Activated T-cell treated with anti-CD3 and anti-CD28 coated beads, Interleukin-2, amount 50 U/mL, for 72 hours (primary cell): ENCODE measurements around the gene PYHIN1. TPM values are rescaled to one million over a fixed set of nuclear protein-coding genes. Genes with fewer than 3 reads are reported as not detected.

Experiments used
- ATAC-seq, 2 donors: fragments of 150-1000 bp; cut with Tn5 transposase; replicated peaks in 1 of 2; 2 replicates each; pipeline ENCODE4 v1.10.0; 2021; ENCODE audit warnings: moderate library complexity in 2 of 2, mild to moderate bottlenecking in 1 of 2
- DNase-seq, 2 donors: peaks; one replicate each; pipeline ENCODE4 v3.0.0; 2021 to 2022; ENCODE audit warnings: mixed read lengths in 1 of 2
- H3K27ac Mint-ChIP-seq: one replicate; pipeline ENCODE4 v1.8.0; 2022; ENCODE audit warnings: mild to moderate bottlenecking, moderate library complexity, mixed read lengths
- H3K27me3 Mint-ChIP-seq: one replicate; pipeline ENCODE4 v1.8.0; 2022; ENCODE audit warnings: low read depth, mixed read lengths
- H3K36me3 Mint-ChIP-seq, 2 donors: one replicate each; pipeline ENCODE4 v1.8.0; 2022; ENCODE audit warnings: mixed read lengths in 2 of 2, mild to moderate bottlenecking in 1 of 2; ENCODE audit not compliant: insufficient read depth in 2 of 2
- H3K4me1 Mint-ChIP-seq: one replicate; pipeline ENCODE4 v1.8.0; 2022; ENCODE audit warnings: low read depth, mixed read lengths
- H3K4me3 Mint-ChIP-seq, 2 donors: one replicate each; pipeline ENCODE4 v1.8.0; 2022; ENCODE audit warnings: mild to moderate bottlenecking in 2 of 2, mixed read lengths in 2 of 2, moderate library complexity in 2 of 2
- H3K9me3 Mint-ChIP-seq, 2 donors: one replicate each; pipeline ENCODE4 v1.8.0; 2022; ENCODE audit warnings: mixed read lengths in 2 of 2
- total RNA-seq, 2 donors: library from RNA; stranded (reverse); gene quantifications; one replicate each; pipeline ENCODE4 v1.2.3, GENCODE V29; 2022

Gene PYHIN1
- total RNA-seq: 10 to 100 TPM; 11.5 to 23.0 TPM

GRCh38 chr1:158931055-158931737 lies at the start of gene PYHIN1:
PYHIN1 (plus strand) TSS chr1:158931552; CDS start chr1:158936911, 5,359 bp downstream.
- Mint-ChIP-seq H3K27ac (peak within 1 kb of the TSS; percentile 87), H3K36me3 (peaks cover 7 to 10% of the 10 kb centered on the region in 2 donors), H3K4me3 (peak within 1 kb of the TSS; percentile 77 to 89), H3K4me1 (peaks cover 32% of the 10 kb centered on the region), H3K9me3 (peaks cover 3 to 7% of the 10 kb centered on the region in 2 donors), H3K27me3 (peaks cover 7% of the 10 kb centered on the region)
- DNase-seq: peak in 1 of 2 donors; percentile 21
- peak; percentile 64 to 79 for ATAC-seq

- H3K27ac Mint-ChIP-seq: no peak overlapping the region
- H3K9me3 Mint-ChIP-seq: peaks cover 0 to 4% of the 10 kb centered on the region in 2 donors
- no peak overlapping the region for H3K4me3 Mint-ChIP-seq
- no peaks in the 10 kb centered on the region for H3K4me1 Mint-ChIP-seq
- no peak for ATAC-seq
- peaks cover 2 to 5% of the 10 kb centered on the region in 2 donors for H3K36me3 Mint-ChIP-seq
- no peaks in the 10 kb centered on the region for H3K27me3 Mint-ChIP-seq
- no peak for DNase-seq
These were observed 37.7 kb upstream of the PYHIN1 start for GRCh38 chr1:158893654-158894053.

GRCh38 chr1:158898722-158899121 lies 32.6 kb upstream of the PYHIN1 start:
- Mint-ChIP-seq H3K27ac (no peak overlapping the region), H3K9me3 (peaks cover 0 to under 1% of the 10 kb centered on the region in 2 donors), H3K4me1 (peaks cover 5% of the 10 kb centered on the region), H3K36me3 (peaks cover 2 to 4% of the 10 kb centered on the region in 2 donors), H3K27me3 (peaks cover 18% of the 10 kb centered on the region), H3K4me3 (no peak overlapping the region)
- ATAC-seq: no peak
- DNase-seq: no peak

GRCh38 chr1:158901623-158902022 lies 29.7 kb upstream of the PYHIN1 start:
- H3K27ac Mint-ChIP-seq: no peak overlapping the region
- peaks cover 33% of the 10 kb centered on the region for H3K27me3 Mint-ChIP-seq
- peaks cover 5% of the 10 kb centered on the region for H3K4me1 Mint-ChIP-seq
- peaks cover 0 to 1% of the 10 kb centered on the region in 2 donors for H3K36me3 Mint-ChIP-seq
- ATAC-seq (peak in 1 of 2 donors; percentile 87), DNase-seq (no peak)
- H3K4me3 Mint-ChIP-seq: peak overlapping the region in 1 of 2 donors; percentile 21
- no peaks in the 10 kb centered on the region for H3K9me3 Mint-ChIP-seq

GRCh38 chr1:158916085-158916484 lies 15.3 kb upstream of the PYHIN1 start:
- Mint-ChIP-seq H3K27ac (no peak overlapping the region), H3K36me3 (peaks cover 14 to 17% of the 10 kb centered on the region in 2 donors), H3K9me3 (peaks cover 17 to 20% of the 10 kb centered on the region in 2 donors), H3K27me3 (peaks cover 19% of the 10 kb centered on the region), H3K4me1 (no peaks in the 10 kb centered on the region), H3K4me3 (no peak overlapping the region)
- DNase-seq (no peak), ATAC-seq (no peak)

- Mint-ChIP-seq H3K4me3 (peak overlapping the region in 1 of 2 donors; percentile 9), H3K27ac (peak overlapping the region; percentile 84), H3K27me3 (peaks cover 7% of the 10 kb centered on the region), H3K9me3 (peaks cover 9 to 11% of the 10 kb centered on the region in 2 donors), H3K36me3 (peaks cover 5 to 14% of the 10 kb centered on the region in 2 donors), H3K4me1 (peaks cover 14% of the 10 kb centered on the region)
- no peak for DNase-seq
- no peak for ATAC-seq
These were observed 6.7 kb upstream of the PYHIN1 start for GRCh38 chr1:158924677-158925076.

- peak; percentile 36 to 73 for ATAC-seq
- Mint-ChIP-seq H3K36me3 (peaks cover 8 to 10% of the 10 kb centered on the region in 2 donors), H3K27ac (peak overlapping the region; percentile 87), H3K9me3 (peaks cover 3 to 7% of the 10 kb centered on the region in 2 donors), H3K4me1 (peaks cover 32% of the 10 kb centered on the region), H3K27me3 (peaks cover 7% of the 10 kb centered on the region), H3K4me3 (peak overlapping the region; percentile 6 to 89)
- DNase-seq: peak; percentile 9 to 22
These were observed 848 bp upstream of the PYHIN1 start for GRCh38 chr1:158930504-158930903.

GRCh38 chr1:158932171-158932570 lies 819 bp downstream of the PYHIN1 start:
- peak overlapping the region; percentile 86 for H3K27ac Mint-ChIP-seq
- peaks cover 32% of the 10 kb centered on the region for H3K4me1 Mint-ChIP-seq
- DNase-seq (peak in 1 of 2 donors; percentile 6), ATAC-seq (peak; percentile 45 to 69)
- peaks cover 2 to 3% of the 10 kb centered on the region in 2 donors for H3K9me3 Mint-ChIP-seq
- H3K36me3 Mint-ChIP-seq: peaks cover 4 to 7% of the 10 kb centered on the region in 2 donors
- H3K27me3 Mint-ChIP-seq: peaks cover 3% of the 10 kb centered on the region
- peak overlapping the region; percentile 77 to 89 for H3K4me3 Mint-ChIP-seq

- no peaks in the 10 kb centered on the region for H3K9me3 Mint-ChIP-seq
- DNase-seq: no peak
- H3K4me1 Mint-ChIP-seq: peaks cover 32% of the 10 kb centered on the region
- H3K4me3 Mint-ChIP-seq: peak overlapping the region; percentile 63 to 92
- H3K36me3 Mint-ChIP-seq: peaks cover 4 to 7% of the 10 kb centered on the region in 2 donors
- peak overlapping the region; percentile 94 for H3K27ac Mint-ChIP-seq
- ATAC-seq: peak; percentile 56 to 58
- no peaks in the 10 kb centered on the region for H3K27me3 Mint-ChIP-seq
These were observed 2.3 kb downstream of the PYHIN1 start for GRCh38 chr1:158933621-158934020.

GRCh38 chr1:158939180-158939579 lies 7.8 kb downstream of the PYHIN1 start:
- no peak for ATAC-seq
- Mint-ChIP-seq H3K27ac (no peak overlapping the region), H3K9me3 (no peaks in the 10 kb centered on the region), H3K4me1 (peaks cover 15% of the 10 kb centered on the region), H3K4me3 (no peak overlapping the region), H3K36me3 (peaks cover 2 to 3% of the 10 kb centered on the region in 2 donors), H3K27me3 (no peaks in the 10 kb centered on the region)
- DNase-seq: no peak

GRCh38 chr1:158941317-158941716 lies 10.0 kb downstream of the PYHIN1 start:
- DNase-seq: no peak
- H3K9me3 Mint-ChIP-seq: no peaks in the 10 kb centered on the region
- H3K36me3 Mint-ChIP-seq: peaks cover 0 to 2% of the 10 kb centered on the region in 2 donors
- ATAC-seq: no peak
- no peak overlapping the region for H3K4me3 Mint-ChIP-seq
- peaks cover 9% of the 10 kb centered on the region for H3K27me3 Mint-ChIP-seq
- H3K4me1 Mint-ChIP-seq: peaks cover 11% of the 10 kb centered on the region
- no peak overlapping the region for H3K27ac Mint-ChIP-seq

- H3K27ac Mint-ChIP-seq: no peak overlapping the region
- DNase-seq (no peak), ATAC-seq (peak; percentile 51 to 79)
- H3K27me3 Mint-ChIP-seq: peaks cover 12% of the 10 kb centered on the region
- H3K4me3 Mint-ChIP-seq: peak overlapping the region in 1 of 2 donors; percentile 8
- peaks cover 0 to 2% of the 10 kb centered on the region in 2 donors for H3K36me3 Mint-ChIP-seq
- H3K4me1 Mint-ChIP-seq: peaks cover 11% of the 10 kb centered on the region
- H3K9me3 Mint-ChIP-seq: no peaks in the 10 kb centered on the region
These were observed 11.1 kb downstream of the PYHIN1 start for GRCh38 chr1:158942490-158942889.

- Mint-ChIP-seq H3K27me3 (peaks cover 18% of the 10 kb centered on the region), H3K4me3 (no peak overlapping the region), H3K36me3 (peaks cover 1 to 2% of the 10 kb centered on the region in 2 donors), H3K27ac (peak overlapping the region; percentile 16), H3K4me1 (peaks cover 11% of the 10 kb centered on the region), H3K9me3 (no peaks in the 10 kb centered on the region)
- DNase-seq: no peak
- ATAC-seq: no peak
These were observed 11.7 kb downstream of the PYHIN1 start for GRCh38 chr1:158943059-158943458.
